ENCODE results near the gene SLC36A1.

DNA sequence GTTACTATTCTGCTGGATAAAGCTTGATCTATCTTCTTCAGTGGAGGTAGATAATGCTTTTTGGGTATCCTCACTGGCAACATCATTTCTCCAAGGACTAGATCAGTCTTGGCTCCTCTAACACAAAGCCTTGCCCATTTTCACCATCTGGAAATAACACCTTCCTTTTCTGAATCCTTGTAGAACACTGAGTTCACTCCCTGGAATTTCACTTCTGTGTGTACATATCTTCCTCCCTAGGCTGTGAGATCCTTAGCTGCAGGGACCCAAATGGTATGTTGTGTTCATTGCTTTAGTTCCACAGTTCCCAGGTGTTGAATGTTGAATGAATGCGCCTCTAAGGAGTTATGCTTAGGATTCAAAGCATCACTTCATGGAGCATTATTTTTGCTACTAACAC is 16.7 kb upstream of the SLC36A1 start:
- TF ChIP-seq, protein P1, sequence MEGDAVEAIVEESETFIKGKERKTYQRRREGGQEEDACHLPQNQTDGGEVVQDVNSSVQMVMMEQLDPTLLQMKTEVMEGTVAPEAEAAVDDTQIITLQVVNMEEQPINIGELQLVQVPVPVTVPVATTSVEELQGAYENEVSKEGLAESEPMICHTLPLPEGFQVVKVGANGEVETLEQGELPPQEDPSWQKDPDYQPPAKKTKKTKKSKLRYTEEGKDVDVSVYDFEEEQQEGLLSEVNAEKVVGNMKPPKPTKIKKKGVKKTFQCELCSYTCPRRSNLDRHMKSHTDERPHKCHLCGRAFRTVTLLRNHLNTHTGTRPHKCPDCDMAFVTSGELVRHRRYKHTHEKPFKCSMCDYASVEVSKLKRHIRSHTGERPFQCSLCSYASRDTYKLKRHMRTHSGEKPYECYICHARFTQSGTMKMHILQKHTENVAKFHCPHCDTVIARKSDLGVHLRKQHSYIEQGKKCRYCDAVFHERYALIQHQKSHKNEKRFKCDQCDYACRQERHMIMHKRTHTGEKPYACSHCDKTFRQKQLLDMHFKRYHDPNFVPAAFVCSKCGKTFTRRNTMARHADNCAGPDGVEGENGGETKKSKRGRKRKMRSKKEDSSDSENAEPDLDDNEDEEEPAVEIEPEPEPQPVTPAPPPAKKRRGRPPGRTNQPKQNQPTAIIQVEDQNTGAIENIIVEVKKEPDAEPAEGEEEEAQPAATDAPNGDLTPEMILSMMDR (IDR thresholded peaks at IDR 0.05; ENCODE audit: low read depth, low read length, poor library complexity, severe bottlenecking) = no peak
- no peak for TF ChIP-seq EZH2phosphoT487 (IDR thresholded peaks at IDR 0.05; ENCODE audit: borderline replicate concordance, low read length)
